Activated effector memory CD4-positive, alpha-beta T cell treated with Interleukin-2 at 50 U/mL for 16 hours (primary cell): ENCODE data around the gene LRRC72.
"Not testable (repeated sequence)": the region's sequence is repeated elsewhere in the genome, so short reads cannot be mapped to it uniquely, and the experiment has no call there.

Experiments used
- DNase-seq: peaks from one replicate; pipeline ENCODE4 v3.0.0-alpha.2; 2020

Gene LRRC72

GRCh38 chr7:16529697-16530096 is 3.1 kb downstream of the LRRC72 start:
- DNase-seq: no peak

GRCh38 chr7:16531707-16532106 is 5.1 kb downstream of the LRRC72 start:
- DNase-seq: no peak

GRCh38 chr7:16532272-16532671 is 5.6 kb downstream of the LRRC72 start:
- DNase-seq: no peak

GRCh38 chr7:16535500-16535899 is 8.9 kb downstream of the LRRC72 start:
- no peak for DNase-seq

GRCh38 chr7:16540559-16540958 is 13.9 kb downstream of the LRRC72 start:
- not testable (repeated sequence) for DNase-seq

- DNase-seq: no peak
Observed at GRCh38 chr7:16542401-16542800, 15.8 kb downstream of the LRRC72 start.

GRCh38 chr7:16543456-16543855 is 16.8 kb downstream of the LRRC72 start:
- no peak for DNase-seq

- no peak for DNase-seq
Observed at GRCh38 chr7:16546921-16547505, 20.4 kb downstream of the LRRC72 start.

GRCh38 chr7:16548428-16548827 is 21.8 kb downstream of the LRRC72 start:
- DNase-seq: no peak

- DNase-seq: no peak
Observed at GRCh38 chr7:16550671-16551070, 24.0 kb downstream of the LRRC72 start.

GRCh38 chr7:16554518-16555236 is 28.1 kb downstream of the LRRC72 start:
- DNase-seq: no peak

- DNase-seq: no peak
Observed at GRCh38 chr7:16556359-16556758, 29.7 kb downstream of the LRRC72 start.

GRCh38 chr7:16558761-16559302 is 32.2 kb downstream of the LRRC72 start:
- DNase-seq: no peak

GRCh38 chr7:16559497-16560179 is 33.0 kb downstream of the LRRC72 start:
- DNase-seq: no peak

- DNase-seq: no peak
Observed at GRCh38 chr7:16561943-16562342, 35.3 kb downstream of the LRRC72 start.

GRCh38 chr7:16562456-16563220 is 36.0 kb downstream of the LRRC72 start:
- no peak for DNase-seq

GRCh38 chr7:16563281-16564022 is 36.8 kb downstream of the LRRC72 start:
- DNase-seq: no peak

GRCh38 chr7:16564023-16564380 is 37.4 kb downstream of the LRRC72 start:
- no peak for DNase-seq

- DNase-seq: no peak
Observed at GRCh38 chr7:16564909-16565426, 38.3 kb downstream of the LRRC72 start.

GRCh38 chr7:16571941-16572340 is 45.3 kb downstream of the LRRC72 start:
- DNase-seq: no peak

GRCh38 chr7:16579216-16579615 is 52.6 kb downstream of the LRRC72 start:
- DNase-seq: no peak

GRCh38 chr7:16581286-16581685 is 54.7 kb downstream of the LRRC72 start:
- no peak for DNase-seq
